GM21515 (cell line): ENCODE measurements around the gene C19orf73.

Experiments
- ATAC-seq: cut with Tn5 transposase; IDR thresholded peaks from one replicate; pipeline ENCODE4 v1.9.1; 2021; ENCODE audit not compliant: unreplicated experiment

The C19orf73 gene, protein sequence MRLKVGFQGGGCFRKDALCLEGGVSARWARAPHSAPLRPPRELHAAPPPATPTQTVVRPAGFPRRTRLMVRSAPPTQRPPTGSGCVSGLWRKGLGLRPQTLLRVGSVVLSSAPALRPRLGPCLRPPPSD

GRCh38 chr19:49118565-49119410 lies at the start of gene C19orf73:
Gene C19orf73 (minus strand): TSS chr19:49119143. CDS start chr19:49119022, 121 bp downstream.
- ATAC-seq, result peak; percentile 69

DNA sequence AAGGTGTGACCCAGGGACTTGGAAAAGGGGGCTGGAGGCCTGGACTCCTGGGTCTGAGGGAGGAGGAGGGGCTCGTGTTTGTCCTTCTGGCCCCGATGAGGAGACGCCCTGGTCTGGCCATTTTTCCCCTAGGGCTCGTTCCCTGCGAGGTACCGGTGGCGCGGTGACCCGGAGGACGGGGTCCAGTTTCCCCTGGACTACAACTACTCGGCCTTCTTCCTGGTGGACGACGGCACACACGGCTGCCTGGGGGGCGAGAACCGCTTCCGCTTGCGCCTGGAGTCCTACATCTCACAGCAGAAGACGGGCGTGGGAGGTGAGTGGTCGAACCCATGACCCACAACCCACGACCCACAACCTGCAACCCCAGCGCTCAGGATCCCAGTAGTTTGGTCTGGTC lies 49.5 kb upstream of the C19orf73 start:
- ATAC-seq, result no peak

GRCh38 chr19:49167857-49168409 lies 49.0 kb upstream of the C19orf73 start:
- ATAC-seq, result no peak

GRCh38 chr19:49165865-49166301 lies 46.9 kb upstream of the C19orf73 start:
- ATAC-seq, result no peak

DNA sequence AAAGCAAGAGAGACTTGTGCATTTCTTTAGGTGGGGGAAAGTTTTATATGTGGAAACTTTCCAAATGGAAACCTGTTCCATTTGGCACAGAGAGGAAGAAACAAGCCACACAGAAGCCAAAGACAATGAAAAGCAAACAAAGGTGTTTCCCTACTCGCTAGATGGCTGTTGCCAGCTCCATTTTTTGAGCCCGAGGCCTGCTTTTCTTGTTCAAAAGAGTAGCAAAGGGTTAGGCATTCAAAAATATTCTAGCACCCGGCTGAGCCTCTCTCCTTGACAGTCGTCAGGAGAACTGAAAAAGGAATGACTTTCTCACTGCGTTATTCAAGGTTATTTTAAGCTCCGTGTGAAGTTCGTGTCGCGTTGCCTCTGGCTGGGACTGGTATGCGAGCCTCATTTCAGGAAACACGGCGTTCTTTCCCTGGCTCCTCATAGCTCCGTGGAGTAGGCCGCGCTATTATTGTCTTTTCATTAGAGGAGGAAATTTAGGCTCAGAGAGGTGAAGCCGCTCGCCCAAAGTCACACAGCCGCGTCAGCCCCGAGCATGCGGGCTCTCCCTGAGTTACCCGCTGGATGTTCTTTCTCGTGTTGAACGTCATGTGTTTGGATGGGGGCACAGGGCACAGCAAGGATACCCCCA lies 46.3 kb upstream of the C19orf73 start:
- ATAC-seq, result no peak

DNA sequence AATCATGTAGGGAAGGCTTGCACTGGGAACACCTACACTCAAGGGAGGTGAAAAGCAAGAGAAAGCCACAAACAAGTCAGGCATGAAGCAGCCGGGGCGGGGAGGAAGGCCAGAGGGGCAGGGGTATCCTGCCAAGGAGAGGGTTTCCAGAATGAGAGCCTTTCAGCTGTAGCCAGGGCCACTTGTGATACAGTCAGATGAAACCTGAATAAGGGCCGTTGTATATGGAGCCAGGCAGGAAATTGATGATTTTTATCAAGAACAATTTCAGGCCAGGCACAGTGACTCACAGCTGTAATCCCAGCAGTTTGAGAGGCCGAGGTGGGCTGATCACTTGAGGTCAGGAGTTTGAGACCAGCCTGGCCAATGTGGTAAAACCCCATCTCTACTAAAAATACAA lies 43.0 kb upstream of the C19orf73 start:
- ATAC-seq, result no peak

DNA sequence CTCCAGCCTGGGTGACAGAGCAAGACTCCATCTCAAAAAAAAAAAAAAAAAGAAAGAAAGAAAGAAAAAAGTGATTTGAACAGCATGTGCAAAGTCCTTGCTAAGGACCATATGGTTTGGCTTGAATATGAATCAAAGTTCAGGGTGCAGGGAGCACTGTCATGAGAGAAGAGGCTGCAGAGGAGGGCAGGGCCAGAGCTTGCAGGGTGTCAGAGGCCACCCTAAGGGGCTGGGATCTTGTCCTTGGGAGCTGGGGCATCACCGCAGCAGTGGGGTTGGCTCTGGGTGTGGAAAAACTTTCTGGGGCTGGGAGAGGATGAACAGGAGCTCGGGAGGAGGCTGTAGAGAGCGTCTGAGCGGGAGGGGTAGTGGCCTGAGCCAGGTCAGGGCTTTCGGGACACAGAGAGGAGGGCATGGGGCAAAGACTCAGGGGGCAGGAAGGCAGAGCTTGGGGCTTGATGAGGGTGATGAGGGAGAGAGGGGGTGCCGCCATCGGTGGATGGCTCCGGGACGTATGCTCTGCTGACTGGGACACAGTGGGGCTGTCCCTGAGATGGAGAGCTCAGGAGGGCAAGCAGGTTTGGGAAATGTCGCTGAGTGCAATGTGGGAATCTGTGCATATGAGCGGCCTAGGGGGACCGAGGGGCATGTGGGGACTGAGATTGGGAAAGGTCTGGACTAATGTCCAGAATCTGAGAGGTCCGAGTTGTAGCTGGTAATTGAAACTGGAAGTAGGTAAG lies 41.7 kb upstream of the C19orf73 start:
- ATAC-seq, result no peak

DNA sequence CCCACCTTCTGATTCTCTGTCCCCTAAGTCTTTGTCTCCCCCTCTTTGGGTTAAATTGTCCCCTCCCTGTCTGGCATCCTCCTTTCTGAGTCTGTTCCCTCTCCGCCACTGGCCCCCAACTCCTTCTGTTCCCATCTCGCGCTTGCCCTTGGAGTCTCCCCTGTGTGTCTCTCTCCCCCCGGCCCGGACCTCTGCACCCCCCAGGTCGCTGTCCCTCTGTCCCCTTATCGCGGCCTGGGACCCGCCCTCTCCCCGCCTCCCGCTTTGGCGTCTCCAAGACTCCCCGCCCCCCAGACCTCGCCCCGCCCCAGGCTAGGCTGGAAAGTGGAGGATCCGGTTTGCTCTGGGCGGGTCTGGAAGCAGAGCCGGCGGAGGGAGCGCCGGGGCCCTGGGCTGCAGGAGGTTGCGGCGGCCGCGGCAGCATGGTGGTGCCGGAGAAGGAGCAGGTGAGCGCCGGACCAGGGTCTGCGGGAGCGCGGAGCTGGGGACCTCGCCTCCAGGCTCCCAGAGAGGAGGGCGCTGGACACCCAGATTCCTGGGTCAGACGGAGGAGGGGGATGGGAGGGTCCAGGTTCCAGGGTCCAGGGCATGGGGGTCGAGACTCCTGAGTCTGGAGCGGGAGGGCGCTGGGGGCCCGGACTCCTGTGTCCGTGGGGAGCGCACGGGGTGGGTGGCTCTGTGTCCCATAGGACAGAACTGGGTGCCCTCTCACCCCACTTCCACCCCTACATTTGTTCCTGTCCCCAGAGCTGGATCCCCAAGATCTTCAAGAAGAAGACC lies 38.7 kb upstream of the C19orf73 start, which contains the start of gene TRPM4:
TRPM4 (plus strand) TSS at position 348 of the 780 bp plus-strand sequence; CDS start at position 423, 75 bp downstream.
- ATAC-seq, result no peak

GRCh38 chr19:49155820-49156346 lies 36.9 kb upstream of the C19orf73 start:
- no peak for ATAC-seq

DNA sequence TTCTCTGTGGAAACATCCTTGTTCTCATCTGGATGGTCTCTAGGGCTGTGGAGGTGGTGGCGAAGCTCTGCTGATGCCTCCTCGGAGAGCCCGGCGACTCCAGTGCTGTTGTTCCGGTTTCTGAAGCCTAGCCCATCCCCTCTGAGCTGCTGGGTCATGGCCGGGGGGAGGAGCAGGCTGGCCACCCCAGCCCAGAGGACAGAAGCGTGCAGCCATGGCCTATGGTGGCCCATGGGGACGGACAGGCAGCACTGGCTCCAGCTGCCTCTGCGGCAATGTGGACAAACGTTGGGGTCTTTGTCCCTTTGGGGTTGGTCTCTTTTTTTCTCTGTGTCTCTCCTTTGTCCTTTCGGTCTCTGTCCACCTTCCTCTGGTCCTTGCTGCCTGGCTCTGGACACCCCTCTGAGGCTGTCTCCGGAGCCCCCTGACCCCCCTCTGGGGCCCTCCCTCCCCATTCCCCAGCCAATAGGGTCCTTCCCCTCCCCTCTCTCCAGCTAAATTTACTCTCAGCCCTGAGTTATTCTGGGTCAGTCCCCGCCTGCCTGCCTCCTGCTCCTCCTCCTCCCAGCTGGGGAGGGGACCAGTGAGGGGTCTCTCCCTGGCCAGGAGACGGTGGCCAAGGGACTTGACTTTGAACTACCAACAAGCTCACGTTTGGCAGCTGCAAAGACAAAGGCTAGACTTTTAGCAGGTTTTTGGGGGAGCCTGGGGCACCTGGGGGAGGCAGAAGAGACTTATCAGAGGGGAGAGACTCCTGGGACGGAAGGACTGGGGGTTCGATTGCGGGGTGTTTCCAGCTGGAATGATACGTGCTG lies 36.3 kb upstream of the C19orf73 start, which contains the start of gene HRC:
HRC (minus strand) TSS at position 392 of the 815 bp plus-strand sequence; CDS start at position 233, 159 bp downstream.
- no peak for ATAC-seq

GRCh38 chr19:49154279-49154678 lies 35.3 kb upstream of the C19orf73 start:
- no peak for ATAC-seq

DNA sequence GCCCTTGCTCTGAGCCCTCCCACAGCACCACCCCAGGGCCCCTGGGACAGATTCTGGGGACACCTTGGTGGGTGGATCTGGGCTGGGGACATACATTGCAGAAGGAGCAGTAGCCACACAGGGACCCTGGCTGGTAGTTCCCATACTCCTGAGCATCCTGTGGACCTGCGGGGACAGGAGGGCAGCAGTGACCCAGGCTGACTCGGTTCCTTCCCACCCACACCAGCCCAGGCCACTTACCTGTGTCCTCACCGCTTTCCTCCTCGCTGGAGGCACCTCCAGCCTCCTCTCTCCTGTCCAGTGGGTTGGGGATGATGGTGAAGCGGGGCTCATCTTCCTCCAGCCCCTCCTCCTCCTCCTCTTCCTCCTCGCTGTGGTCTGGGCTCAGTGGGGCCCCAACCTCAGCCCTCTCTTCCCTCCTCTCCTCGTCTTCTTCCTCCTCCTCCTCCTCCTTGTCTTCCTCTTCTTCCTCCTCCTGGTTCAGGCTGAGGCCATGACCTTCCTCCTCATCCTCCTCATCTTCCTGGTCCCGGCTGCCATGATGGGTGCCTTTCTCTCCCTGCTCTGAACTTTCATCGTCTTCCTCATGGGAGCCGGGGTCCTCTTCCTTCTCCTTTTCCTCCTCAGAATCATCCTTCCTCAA lies 34.3 kb upstream of the C19orf73 start:
- no peak for ATAC-seq

- ATAC-seq, result no peak
Observed at GRCh38 chr19:49152119-49152550, 33.2 kb upstream of the C19orf73 start.

DNA sequence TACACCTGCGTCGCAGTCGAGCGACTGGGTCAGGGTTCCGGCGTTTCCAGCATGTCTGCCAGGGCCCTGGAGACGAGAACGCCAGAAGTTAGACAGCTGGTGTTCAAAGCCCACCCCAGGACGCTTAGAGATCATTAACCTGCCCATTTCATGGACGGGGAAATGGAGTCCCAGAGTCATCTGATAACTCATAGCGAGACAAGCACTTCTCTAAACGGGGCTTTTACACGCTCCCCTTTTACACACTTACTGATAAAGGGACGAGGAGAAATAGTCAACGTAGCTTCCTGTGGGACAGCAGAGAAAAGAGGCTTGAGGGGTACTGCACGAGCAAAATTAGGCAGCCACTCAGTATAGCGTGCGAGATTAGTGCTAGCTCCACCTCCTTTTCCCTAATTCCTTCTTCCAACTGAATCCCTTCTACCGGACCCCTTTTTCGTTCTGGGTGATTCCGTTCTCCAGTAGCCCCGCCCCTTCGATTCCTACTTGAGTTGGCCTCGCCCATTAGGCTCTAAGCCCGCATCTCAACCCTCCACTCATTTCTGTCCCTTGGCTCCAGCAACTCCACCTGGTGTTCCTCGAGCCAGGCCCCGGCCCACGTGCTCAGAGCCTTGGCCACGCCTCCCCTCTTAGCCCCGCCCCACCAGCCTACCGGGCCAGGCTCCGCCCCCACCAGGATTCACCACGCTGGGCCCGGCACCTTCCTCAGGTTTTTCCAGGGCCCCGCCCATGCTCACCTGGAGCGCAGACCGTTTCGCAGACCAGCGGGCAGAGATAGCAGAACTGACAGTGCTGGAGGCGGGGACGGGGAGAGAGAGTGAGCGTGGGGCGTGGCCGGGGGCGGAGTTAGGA lies 32.5 kb upstream of the C19orf73 start:
- ATAC-seq, result no peak

GRCh38 chr19:49150944-49151243 lies 32.0 kb upstream of the C19orf73 start:
- no peak for ATAC-seq

- ATAC-seq, result no peak
Observed at GRCh38 chr19:49150106-49150943, 31.4 kb upstream of the C19orf73 start.

DNA sequence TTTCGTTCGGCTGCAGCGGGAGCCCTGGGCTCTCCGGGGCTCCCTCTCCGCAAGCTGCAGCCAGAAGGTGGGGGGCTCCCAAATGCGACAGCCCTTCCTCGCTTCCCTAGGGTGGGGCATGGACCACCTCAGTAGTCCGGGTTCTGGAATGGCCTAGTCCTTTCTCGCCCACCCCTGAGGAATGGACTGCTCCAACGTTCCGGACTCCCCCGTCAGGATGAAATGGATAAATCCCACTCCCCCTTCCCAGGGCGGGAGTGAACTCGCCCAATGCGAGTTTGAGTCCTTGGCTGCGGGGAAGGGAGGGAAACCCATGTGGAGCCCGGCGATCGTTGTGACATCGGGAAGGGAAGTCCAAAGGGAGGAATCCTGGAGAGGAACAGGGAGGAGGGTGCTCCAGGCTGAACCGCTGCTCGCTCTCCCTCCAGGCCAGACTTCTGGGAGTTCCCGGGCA lies 30.7 kb upstream of the C19orf73 start:
- ATAC-seq, result no peak
